ENCODE results near the gene DOCK2.

DOCK2 gene

GRCh38 chr5:169682026-169682425 lies 45.0 kb downstream of the DOCK2 start:
- Histone ChIP-seq H3K36me3 (peaks cover 92 to 100% (median 99%) of the 10 kb centered on the region in 11 experiments), H3K9ac (no peak overlapping the region), H4K20me1 (peaks cover 0 to 62% (median 0%) of the 10 kb centered on the region in 11 experiments; a peak in 7 of 22 replicates), H3K27me3 (no peaks in the 10 kb centered on the region), H3K27ac (no peak overlapping the region), H3K4me2 (no peak overlapping the region), H3K4me1 (peaks cover 0 to 19% (median 4%) of the 10 kb centered on the region in 10 experiments; a peak in 9 of 20 replicates), H3K9me3 (replicated peaks in 1 of 11) (no peaks in the 10 kb centered on the region), H3K4me3 (no peak overlapping the region)
- TF ChIP-seq Cebpa-rat (IDR thresholded peaks at IDR 0.05), result no peak

GRCh38 chr5:169686137-169686536 lies 49.1 kb downstream of the DOCK2 start:
- peak overlapping the region in 3 of 11 experiments; percentile 4 to 48 (median 5); a peak in 4 of 22 replicates for H3K4me2 ChIP-seq
- peaks cover 0 to 24% (median 7%) of the 10 kb centered on the region in 10 experiments; a peak in 11 of 20 replicates for H3K4me1 ChIP-seq
- no peak overlapping the region for H3K9ac ChIP-seq
- no peaks in the 10 kb centered on the region for H3K27me3 ChIP-seq
- no peaks in the 10 kb centered on the region for H3K9me3 ChIP-seq (replicated peaks in 1 of 11)
- no peak for TF ChIP-seq Cebpa-rat (IDR thresholded peaks at IDR 0.05)
- H4K20me1 ChIP-seq, result peaks cover 0 to 60% (median 0%) of the 10 kb centered on the region in 11 experiments; a peak in 5 of 22 replicates
- peaks cover 90 to 100% (median 99%) of the 10 kb centered on the region in 11 experiments for H3K36me3 ChIP-seq
- no peak overlapping the region for H3K4me3 ChIP-seq
- no peak overlapping the region for H3K27ac ChIP-seq

GRCh38 chr5:169688106-169688505 lies 51.0 kb downstream of the DOCK2 start:
- no peaks in the 10 kb centered on the region for H3K9me3 ChIP-seq (replicated peaks in 1 of 11)
- no peak overlapping the region for H3K4me3 ChIP-seq
- H3K27me3 ChIP-seq, result no peaks in the 10 kb centered on the region
- peaks cover 0 to 76% (median 0%) of the 10 kb centered on the region in 11 experiments; a peak in 6 of 22 replicates for H4K20me1 ChIP-seq
- TF ChIP-seq Cebpa-rat (IDR thresholded peaks at IDR 0.05), result no peak
- no peak overlapping the region for H3K9ac ChIP-seq
- H3K27ac ChIP-seq, result no peak overlapping the region
- peak overlapping the region in 3 of 11 experiments; percentile 3 to 24 (median 7); a peak in 2 of 22 replicates for H3K4me2 ChIP-seq
- H3K4me1 ChIP-seq, result peaks cover 0 to 24% (median 7%) of the 10 kb centered on the region in 10 experiments; a peak in 11 of 20 replicates
- H3K36me3 ChIP-seq, result peaks cover 82 to 100% (median 97%) of the 10 kb centered on the region in 11 experiments

GRCh38 chr5:169691471-169691870 lies 54.4 kb downstream of the DOCK2 start:
- H3K27me3 ChIP-seq, result no peaks in the 10 kb centered on the region
- no peak overlapping the region for H3K9ac ChIP-seq
- no peak overlapping the region for H3K4me2 ChIP-seq
- H3K27ac ChIP-seq, result no peak overlapping the region
- no peak overlapping the region for H3K4me3 ChIP-seq
- no peak for TF ChIP-seq Cebpa-rat (IDR thresholded peaks at IDR 0.05)
- no peaks in the 10 kb centered on the region for H3K9me3 ChIP-seq (replicated peaks in 1 of 11)
- H3K36me3 ChIP-seq, result peaks cover 78 to 100% (median 97%) of the 10 kb centered on the region in 11 experiments
- peaks cover 0 to 8% (median 4%) of the 10 kb centered on the region in 10 experiments; a peak in 6 of 20 replicates for H3K4me1 ChIP-seq
- peaks cover 0 to 82% (median 5%) of the 10 kb centered on the region in 11 experiments; a peak in 9 of 22 replicates for H4K20me1 ChIP-seq

GRCh38 chr5:169694091-169694625 lies 57.1 kb downstream of the DOCK2 start:
- no peak overlapping the region for H3K4me2 ChIP-seq
- H3K27ac ChIP-seq, result no peak overlapping the region
- no peak overlapping the region for H3K9ac ChIP-seq
- H3K4me1 ChIP-seq, result 0 out of 20 replicates have a peak, but pooled peaks cover 0 to 4% (median 0%) of the 10 kb centered on the region in 10 experiments
- H3K4me3 ChIP-seq, result no peak overlapping the region
- no peaks in the 10 kb centered on the region for H3K9me3 ChIP-seq (replicated peaks in 1 of 11)
- TF ChIP-seq Cebpa-rat (IDR thresholded peaks at IDR 0.05), result no peak
- peaks cover 0 to 89% (median 5%) of the 10 kb centered on the region in 11 experiments; a peak in 9 of 22 replicates for H4K20me1 ChIP-seq
- no peaks in the 10 kb centered on the region for H3K27me3 ChIP-seq
- peaks cover 82 to 100% (median 98%) of the 10 kb centered on the region in 11 experiments for H3K36me3 ChIP-seq

- H3K4me3 ChIP-seq, result no peak overlapping the region
- H3K27me3 ChIP-seq, result no peaks in the 10 kb centered on the region
- H3K36me3 ChIP-seq, result peaks cover 86 to 100% (median 98%) of the 10 kb centered on the region in 11 experiments
- TF ChIP-seq Cebpa-rat (IDR thresholded peaks at IDR 0.05), result no peak
- H3K9me3 ChIP-seq (replicated peaks in 1 of 11), result no peaks in the 10 kb centered on the region
- no peak overlapping the region for H3K27ac ChIP-seq
- peaks cover 0 to 95% (median 5%) of the 10 kb centered on the region in 11 experiments; a peak in 10 of 22 replicates for H4K20me1 ChIP-seq
- no peak overlapping the region for H3K4me2 ChIP-seq
- H3K9ac ChIP-seq, result no peak overlapping the region
- H3K4me1 ChIP-seq, result 0 out of 20 replicates have a peak, but pooled peaks cover 0 to 4% (median 0%) of the 10 kb centered on the region in 10 experiments
Measured at GRCh38 chr5:169695025-169695625, 58.0 kb downstream of the DOCK2 start.

GRCh38 chr5:169695919-169696490 lies 58.9 kb downstream of the DOCK2 start:
- no peak overlapping the region for H3K4me3 ChIP-seq
- H3K27ac ChIP-seq, result no peak overlapping the region

GRCh38 chr5:169696621-169697510 lies 59.8 kb downstream of the DOCK2 start:
- H3K4me1 ChIP-seq, result peaks cover 0 to 7% (median 0%) of the 10 kb centered on the region in 10 experiments; a peak in 2 of 20 replicates
- no peak for TF ChIP-seq Cebpa-rat (IDR thresholded peaks at IDR 0.05)
- H3K9ac ChIP-seq, result no peak overlapping the region
- H3K27ac ChIP-seq, result no peak overlapping the region
- no peak overlapping the region for H3K4me2 ChIP-seq
- no peaks in the 10 kb centered on the region for H3K9me3 ChIP-seq (replicated peaks in 1 of 11)
- H3K4me3 ChIP-seq, result no peak overlapping the region
- peaks cover 81 to 100% (median 96%) of the 10 kb centered on the region in 11 experiments for H3K36me3 ChIP-seq
- H4K20me1 ChIP-seq, result peaks cover 0 to 94% (median 5%) of the 10 kb centered on the region in 11 experiments; a peak in 10 of 22 replicates
- no peaks in the 10 kb centered on the region for H3K27me3 ChIP-seq

More at GRCh38 chr5:169695919-169696490, 58.9 kb downstream of the DOCK2 start:
- H3K9ac ChIP-seq, result no peak overlapping the region
- H3K36me3 ChIP-seq, result peaks cover 82 to 100% (median 95%) of the 10 kb centered on the region in 11 experiments
- TF ChIP-seq Cebpa-rat (IDR thresholded peaks at IDR 0.05), result no peak
- H3K4me2 ChIP-seq, result no peak overlapping the region
- 0 out of 20 replicates have a peak, but pooled peaks cover 0 to 4% (median 0%) of the 10 kb centered on the region in 10 experiments for H3K4me1 ChIP-seq
- H3K27me3 ChIP-seq, result no peaks in the 10 kb centered on the region
- no peaks in the 10 kb centered on the region for H3K9me3 ChIP-seq (replicated peaks in 1 of 11)
- peaks cover 0 to 94% (median 5%) of the 10 kb centered on the region in 11 experiments; a peak in 10 of 22 replicates for H4K20me1 ChIP-seq
